ENCODE data around the gene KIF22. TPM values are rescaled to one million over a fixed set of nuclear protein-coding genes. Genes with fewer than 3 reads are reported as not detected.

Gene KIF22
- total RNA-seq, 1 donor from 2014 or later, result 14.3 TPM

DNA sequence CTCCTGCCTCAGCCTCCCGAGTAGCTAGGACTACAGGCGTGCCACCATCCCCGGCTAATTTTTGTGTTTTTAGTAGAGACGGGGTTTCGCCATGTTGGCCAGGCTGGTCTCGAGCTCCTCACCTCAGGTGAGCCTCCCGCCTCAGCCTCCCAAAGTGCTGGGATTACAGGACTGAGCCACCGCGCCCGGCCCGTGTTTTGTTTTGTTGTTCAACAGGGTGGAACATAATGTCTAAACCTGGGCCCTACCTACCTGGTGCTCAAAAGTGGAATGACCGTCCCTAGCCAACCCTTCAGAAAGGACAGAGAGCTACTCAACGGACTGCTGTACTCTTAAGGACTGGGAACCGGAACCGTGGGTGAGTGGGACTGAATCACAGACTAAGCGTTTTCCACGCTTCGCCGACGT is 772 bp upstream of the KIF22 start:
- Mint-ChIP-seq H3K36me3 (ENCODE audit: low read depth, unreplicated experiment) (no peaks in the 10 kb centered on the region), H3K4me1 (ENCODE audit: low read depth, unreplicated experiment) (peaks cover 7% of the 10 kb centered on the region), H3K27me3 (ENCODE audit: low read depth, unreplicated experiment) (peaks cover 2% of the 10 kb centered on the region), H3K9me3 (ENCODE audit: unreplicated experiment) (no peaks in the 10 kb centered on the region), H3K4me3 (ENCODE audit: unreplicated experiment) (peak overlapping the region; percentile 98), H3K27ac (ENCODE audit: unreplicated experiment) (peak overlapping the region; percentile 87)
- TF ChIP-seq EZH2 (IDR thresholded peaks at IDR 0.05; ENCODE audit: insufficient read depth, low read length), result no peak
- TF ChIP-seq, protein P1, sequence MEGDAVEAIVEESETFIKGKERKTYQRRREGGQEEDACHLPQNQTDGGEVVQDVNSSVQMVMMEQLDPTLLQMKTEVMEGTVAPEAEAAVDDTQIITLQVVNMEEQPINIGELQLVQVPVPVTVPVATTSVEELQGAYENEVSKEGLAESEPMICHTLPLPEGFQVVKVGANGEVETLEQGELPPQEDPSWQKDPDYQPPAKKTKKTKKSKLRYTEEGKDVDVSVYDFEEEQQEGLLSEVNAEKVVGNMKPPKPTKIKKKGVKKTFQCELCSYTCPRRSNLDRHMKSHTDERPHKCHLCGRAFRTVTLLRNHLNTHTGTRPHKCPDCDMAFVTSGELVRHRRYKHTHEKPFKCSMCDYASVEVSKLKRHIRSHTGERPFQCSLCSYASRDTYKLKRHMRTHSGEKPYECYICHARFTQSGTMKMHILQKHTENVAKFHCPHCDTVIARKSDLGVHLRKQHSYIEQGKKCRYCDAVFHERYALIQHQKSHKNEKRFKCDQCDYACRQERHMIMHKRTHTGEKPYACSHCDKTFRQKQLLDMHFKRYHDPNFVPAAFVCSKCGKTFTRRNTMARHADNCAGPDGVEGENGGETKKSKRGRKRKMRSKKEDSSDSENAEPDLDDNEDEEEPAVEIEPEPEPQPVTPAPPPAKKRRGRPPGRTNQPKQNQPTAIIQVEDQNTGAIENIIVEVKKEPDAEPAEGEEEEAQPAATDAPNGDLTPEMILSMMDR (IDR thresholded peaks at IDR 0.05; ENCODE audit: insufficient read depth, low read depth, low read length), result no peak
- Histone ChIP-seq H4K20me1 (ENCODE audit: insufficient read depth, low read length) (peaks cover 5% of the 10 kb centered on the region), H3K27me3 (ENCODE audit: insufficient read depth, low read length) (no peaks in the 10 kb centered on the region), H3K4me2 (ENCODE audit: low read length) (peak overlapping the region; percentile 94), H3K9ac (ENCODE audit: low read length) (peak overlapping the region; percentile 82), H3K27ac (ENCODE audit: low read depth, low read length) (peak overlapping the region; percentile 41), H3K4me1 (ENCODE audit: insufficient read depth, low read length) (peaks cover 11% of the 10 kb centered on the region), H3K36me3 (ENCODE audit: insufficient read depth, low read length) (no peaks in the 10 kb centered on the region), H3K79me2 (ENCODE audit: insufficient read depth, low read length) (peaks cover 42% of the 10 kb centered on the region), H3K4me3 (ENCODE audit: insufficient read depth, low read depth, low read length) (peak overlapping the region; percentile 60), H3K9me3 (ENCODE audit: insufficient read depth, low read depth, low read length) (no peaks in the 10 kb centered on the region), H2AFZ (ENCODE audit: low read depth, low read length) (peak overlapping the region; percentile 98)
- FAIRE-seq (no peak), DNase-seq (ENCODE audit: low read depth) (no peak)

DNA sequence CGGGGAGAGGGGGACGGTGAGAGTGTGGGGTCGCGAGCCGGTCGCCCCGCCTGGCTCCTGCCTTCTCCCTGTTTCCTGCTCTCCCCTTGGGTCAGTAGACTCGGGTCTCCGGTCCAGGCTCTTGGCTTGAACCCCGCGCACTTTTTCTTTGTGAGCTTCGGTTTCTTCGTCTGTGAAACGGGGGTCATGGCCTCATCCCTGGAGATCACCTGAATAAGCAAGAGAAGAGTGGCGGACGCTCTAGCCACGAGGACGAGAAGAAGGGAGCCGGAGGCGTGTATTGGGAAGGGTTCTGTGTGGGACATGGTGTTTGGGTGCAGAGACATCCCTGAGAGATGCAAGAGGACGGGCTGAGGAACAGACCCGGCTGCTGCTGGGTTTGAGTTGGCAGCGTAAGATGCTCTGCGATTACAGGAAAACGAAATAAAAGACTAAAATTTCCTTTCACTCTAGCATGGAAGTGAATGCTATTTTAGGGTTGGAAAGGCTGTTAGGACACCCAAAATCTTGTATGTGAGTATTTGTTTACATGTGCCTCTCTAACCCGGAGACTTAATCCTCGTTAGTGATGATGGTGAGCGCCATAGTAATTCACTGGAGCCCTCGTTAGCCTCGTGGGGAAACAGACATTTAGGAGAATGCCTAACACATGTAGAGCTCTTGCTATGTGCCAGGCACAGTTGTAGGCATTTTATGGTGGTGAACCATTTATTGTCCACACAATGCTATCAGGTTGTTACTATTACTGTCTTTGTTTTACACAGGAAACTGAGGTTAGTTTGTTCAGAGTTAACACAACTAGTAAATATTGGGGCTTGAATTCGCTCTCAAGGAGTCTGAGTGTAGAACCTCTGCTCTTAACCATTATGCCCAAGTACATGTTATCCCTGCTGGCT is 646 bp downstream of the KIF22 start:
- H3K36me3 Mint-ChIP-seq (ENCODE audit: low read depth, unreplicated experiment), result no peaks in the 10 kb centered on the region
- H3K9me3 ChIP-seq (ENCODE audit: insufficient read depth, low read depth, low read length), result no peaks in the 10 kb centered on the region
- H3K4me3 Mint-ChIP-seq (ENCODE audit: unreplicated experiment), result peak overlapping the region; percentile 98
- H3K4me1 ChIP-seq (ENCODE audit: insufficient read depth, low read length), result peaks cover 11% of the 10 kb centered on the region
- H3K79me2 ChIP-seq (ENCODE audit: insufficient read depth, low read length), result peaks cover 55% of the 10 kb centered on the region
- no peaks in the 10 kb centered on the region for H3K27me3 ChIP-seq (ENCODE audit: insufficient read depth, low read length)
- peaks cover 7% of the 10 kb centered on the region for H3K4me1 Mint-ChIP-seq (ENCODE audit: low read depth, unreplicated experiment)
- DNase-seq (ENCODE audit: low read depth) (no peak), FAIRE-seq (no peak)
- no peaks in the 10 kb centered on the region for H3K27me3 Mint-ChIP-seq (ENCODE audit: low read depth, unreplicated experiment)
- TF ChIP-seq EZH2 (IDR thresholded peaks at IDR 0.05; ENCODE audit: insufficient read depth, low read length), result no peak
- TF ChIP-seq, protein P1 (IDR thresholded peaks at IDR 0.05; ENCODE audit: insufficient read depth, low read depth, low read length), result no peak
- peak overlapping the region; percentile 85 for H3K9ac ChIP-seq (ENCODE audit: low read length)
- peak overlapping the region; percentile 91 for H3K4me3 ChIP-seq (ENCODE audit: insufficient read depth, low read depth, low read length)
- H3K9me3 Mint-ChIP-seq (ENCODE audit: unreplicated experiment), result no peaks in the 10 kb centered on the region
- H2AFZ ChIP-seq (ENCODE audit: low read depth, low read length), result peak overlapping the region; percentile 89
- H3K27ac ChIP-seq (ENCODE audit: low read depth, low read length), result peak overlapping the region; percentile 59
- H3K27ac Mint-ChIP-seq (ENCODE audit: unreplicated experiment), result peak overlapping the region; percentile 84
- peak overlapping the region; percentile 90 for H3K4me2 ChIP-seq (ENCODE audit: low read length)
- peaks cover 5% of the 10 kb centered on the region for H4K20me1 ChIP-seq (ENCODE audit: insufficient read depth, low read length)
- H3K36me3 ChIP-seq (ENCODE audit: insufficient read depth, low read length), result no peaks in the 10 kb centered on the region

All from astrocyte (in vitro differentiated cells and primary cell).